ENCODE data around the gene PTPRM.

GRCh38 chr18:7940971-7941370 is 373.9 kb downstream of the PTPRM start:
- TF ChIP-seq CTCF (IDR thresholded peaks at IDR 0.05), result no peak
- TF ChIP-seq EP300 (IDR thresholded peaks at IDR 0.05), result no peak
- TF ChIP-seq POLR2A (IDR thresholded peaks at IDR 0.05; ENCODE audit: low read depth), result no peak
- TF ChIP-seq POLR2AphosphoS5 (IDR thresholded peaks at IDR 0.05), result no peak

All from esophagus muscularis mucosa (tissue), 4 donors.